Common myeloid progenitor, CD34-positive (primary cell): ENCODE results near the gene CD164L2.
"Not testable (repeated sequence)": the region's sequence is repeated elsewhere in the genome, so short reads cannot be mapped to it uniquely, and the experiment has no call there.

Experiments used
- CTCF ChIA-PET: fragments of 350-600 bp; sonication (Branson Sonifier 250); formaldehyde crosslinking; loops from one replicate; lab custom pipeline; 2021; ENCODE audit warnings: antibody characterized with exemption; lab: Charles Lee
- POLR2A ChIA-PET: fragments of 350-600 bp; sonication (Branson Sonifier 250); formaldehyde crosslinking; loops from one replicate; lab custom pipeline; 2021; ENCODE audit warnings: antibody characterized with exemption; lab: Charles Lee
- DNase-seq, 3 donors: peaks; one replicate each; pipeline versions ENCODE4 v3.0.0 to v3.0.0-alpha.2; 2013
- H3K27ac ChIP-seq, 2 experiments: 1 replicate in 1 of 2; 2 replicates in 1 of 2; pipeline ENCODE4 v1.7.0; 2013; ENCODE audit warnings: inconsistent platforms in 2 of 2, low read length in 2 of 2, mild to moderate bottlenecking in 2 of 2, low read depth in 1 of 2, moderate library complexity in 1 of 2; ENCODE audit not compliant: severe bottlenecking in 2 of 2, insufficient read depth in 1 of 2, poor library complexity in 1 of 2
- H3K27me3 ChIP-seq, 5 experiments: replicated peaks in 2 of 5; 1 replicate in 3 of 5; 2 replicates in 2 of 5; pipeline versions ENCODE4 v1.6.1 to v1.7.0; 2013; ENCODE audit warnings: low read length in 4 of 5, mild to moderate bottlenecking in 2 of 5, moderate library complexity in 2 of 5, inconsistent platforms in 1 of 5; ENCODE audit not compliant: insufficient read depth in 5 of 5, control insufficient read depth in 4 of 5
- H3K36me3 ChIP-seq, 4 experiments: 1 replicate in 2 of 4; 2 replicates in 2 of 4; pipeline versions ENCODE4 v1.6.1 to v1.7.0; 2013; ENCODE audit warnings: low read length in 3 of 4, control low read depth in 1 of 4, mild to moderate bottlenecking in 1 of 4; ENCODE audit not compliant: control insufficient read depth in 4 of 4, insufficient read depth in 4 of 4
- H3K4me1 ChIP-seq, 4 experiments: 1 replicate in 3 of 4; 2 replicates in 1 of 4; pipeline versions ENCODE4 v1.6.1 to v1.7.1; 2013; ENCODE audit warnings: low read length in 3 of 4, mild to moderate bottlenecking in 3 of 4, control low read depth in 1 of 4, inconsistent platforms in 1 of 4, moderate library complexity in 1 of 4; ENCODE audit not compliant: control insufficient read depth in 4 of 4, insufficient read depth in 4 of 4; ENCODE audit errors: control extremely low read depth in 1 of 4
- H3K4me3 ChIP-seq, 7 experiments: 1 replicate in 4 of 7; 2 replicates in 3 of 7; pipeline versions ENCODE4 v1.5.1 to v1.7.0; 2013; ENCODE audit warnings: mild to moderate bottlenecking in 7 of 7, low read length in 6 of 7, moderate library complexity in 6 of 7, inconsistent platforms in 2 of 7, low read depth in 2 of 7, control low read depth in 1 of 7; ENCODE audit not compliant: insufficient read depth in 4 of 7, control insufficient read depth in 1 of 7; ENCODE audit errors: extremely low read depth in 1 of 7
- H3K9me3 ChIP-seq, 5 experiments: 1 replicate in 4 of 5; 2 replicates in 1 of 5; pipeline versions ENCODE4 v1.6.1 to v1.7.1; 2013; ENCODE audit warnings: low read length in 4 of 5, mild to moderate bottlenecking in 2 of 5, inconsistent platforms in 1 of 5, low read depth in 1 of 5, moderate library complexity in 1 of 5; ENCODE audit not compliant: control insufficient read depth in 4 of 5, insufficient read depth in 2 of 5; ENCODE audit errors: control extremely low read depth in 1 of 5
- WGBS: methylation state at CpG from one replicate; pipeline ENCODE4 v1.1.5; 2013; ENCODE audit not compliant: insufficient coverage; 5-methylcytosine and 5-hydroxymethylcytosine counted together

CD164L2 gene

GRCh38 chr1:27406362-27406680 is 23.2 kb upstream of the CD164L2 start:
- peaks cover 24 to 55% (median 43%) of the 10 kb centered on the region in 4 experiments for H3K36me3 ChIP-seq

GRCh38 chr1:27405598-27406361 is 22.6 kb upstream of the CD164L2 start:
- 93% methylated on average over 5 of the region's 18 CpGs for WGBS
- Histone ChIP-seq H3K4me1 (peaks cover 12 to 62% (median 56%) of the 10 kb centered on the region in 4 experiments), H3K27ac (peak overlapping the region in 1 of 2 experiments; percentile 70), H3K36me3 (peaks cover 18 to 49% (median 38%) of the 10 kb centered on the region in 4 experiments)
- POLR2A ChIA-PET, H3K9me3 ChIP-seq, H3K4me3 ChIP-seq, DNase-seq, H3K27me3 ChIP-seq: not testable (repeated sequence)
- CTCF ChIA-PET = interaction anchor here (0.5 to 3.0 kb wide), 6 partner anchors 10 to 151 kb away, joined by 3 to 22 read pairs (median 3); no protein-coding TSS in a partner anchor

More at GRCh38 chr1:27406362-27406680, 23.2 kb upstream of the CD164L2 start:
- Histone ChIP-seq H3K27me3 (no peaks in the 10 kb centered on the region), H3K4me1 (peaks cover 11 to 58% (median 54%) of the 10 kb centered on the region in 4 experiments), H3K27ac (peak overlapping the region in 1 of 2 experiments; percentile 56), H3K9me3 (no peaks in the 10 kb centered on the region), H3K4me3 (no peak overlapping the region)
- 98% methylated on average over 4 of the region's 4 CpGs for WGBS
- no peak for DNase-seq
- CTCF ChIA-PET = interaction anchor here (0.9 to 3.0 kb wide), 5 partner anchors 9 to 151 kb away, joined by 3 to 22 read pairs (median 3); no protein-coding TSS in a partner anchor
- POLR2A ChIA-PET = no interaction called here

- WGBS = 83% methylated on average over 11 of the region's 13 CpGs
- DNase-seq = no peak
- ChIA-PET POLR2A (no interaction called here), CTCF (interaction anchor here (0.7 to 3.0 kb wide), 6 partner anchors 11 to 256 kb away, joined by 3 to 22 read pairs (median 3); no protein-coding TSS in a partner anchor)
- Histone ChIP-seq H3K9me3 (no peaks in the 10 kb centered on the region), H3K27ac (peak overlapping the region in 1 of 2 experiments; percentile 70), H3K4me1 (peaks cover 12 to 62% (median 56%) of the 10 kb centered on the region in 4 experiments), H3K27me3 (no peaks in the 10 kb centered on the region), H3K4me3 (no peak overlapping the region), H3K36me3 (peaks cover 11 to 42% (median 31%) of the 10 kb centered on the region in 4 experiments)
Observed at GRCh38 chr1:27405074-27405473, 21.9 kb upstream of the CD164L2 start.

GRCh38 chr1:27403931-27404330 is 20.8 kb upstream of the CD164L2 start:
- H3K9me3 ChIP-seq = no peaks in the 10 kb centered on the region
- peak overlapping the region; percentile 34 to 70 for H3K27ac ChIP-seq
- ChIA-PET CTCF (interaction anchor here (1.1 to 11.9 kb wide), 18 partner anchors 9 to 257 kb away, joined by 3 to 238 read pairs (median 6); partner anchors contain the start of genes AHDC1 and MAP3K6), POLR2A (interaction anchor here (0.8 kb wide), 1 partner anchor 86 kb away, joined by 3 read pairs; the partner anchor contains the start of gene WASF2)
- H3K36me3 ChIP-seq = peaks cover 8 to 34% (median 24%) of the 10 kb centered on the region in 4 experiments
- H3K4me3 ChIP-seq = peak overlapping the region in 4 of 7 experiments; percentile 33 to 58 (median 50)
- H3K4me1 ChIP-seq = peaks cover 12 to 62% (median 58%) of the 10 kb centered on the region in 4 experiments
- DNase-seq = peak in 2 of 3 donors; percentile 44 to 61
- no peaks in the 10 kb centered on the region for H3K27me3 ChIP-seq

GRCh38 chr1:27403065-27403726 is 20.1 kb upstream of the CD164L2 start:
- Histone ChIP-seq H3K4me3 (peak overlapping the region in 5 of 7 experiments; percentile 12 to 58 (median 47)), H3K9me3 (no peaks in the 10 kb centered on the region), H3K27ac (peak overlapping the region; percentile 34 to 70), H3K27me3 (no peaks in the 10 kb centered on the region), H3K36me3 (peaks cover 8 to 26% (median 17%) of the 10 kb centered on the region in 4 experiments), H3K4me1 (peaks cover 12 to 62% (median 59%) of the 10 kb centered on the region in 4 experiments)
- ChIA-PET CTCF (interaction anchor here (0.5 to 11.9 kb wide), 31 partner anchors 8 to 259 kb away, joined by 3 to 238 read pairs (median 4); partner anchors contain the start of genes AHDC1, MAP3K6 and WASF2), POLR2A (interaction anchor here (0.8 kb wide), 1 partner anchor 87 kb away, joined by 3 read pairs; the partner anchor contains the start of gene WASF2)
- DNase-seq = peak; percentile 67 to 94 (median 92)
- WGBS = 6% methylated on average over 21 of the region's 24 CpGs

- Histone ChIP-seq H3K9me3 (no peaks in the 10 kb centered on the region), H3K36me3 (peaks cover under 1 to 18% (median 9%) of the 10 kb centered on the region in 4 experiments), H3K4me1 (peaks cover 12 to 60% (median 58%) of the 10 kb centered on the region in 4 experiments), H3K27me3 (no peaks in the 10 kb centered on the region), H3K27ac (peak overlapping the region in 1 of 2 experiments; percentile 25), H3K4me3 (peak overlapping the region in 2 of 7 experiments; percentile 32 to 58)
- DNase-seq = peak in 2 of 3 donors; percentile 63 to 67
- WGBS = 35% methylated on average over 4 of the region's 8 CpGs
- ChIA-PET CTCF (interaction anchor here (0.8 to 11.9 kb wide), 24 partner anchors 9 to 261 kb away, joined by 3 to 238 read pairs (median 5); partner anchors contain the start of genes AHDC1, MAP3K6 and WASF2), POLR2A (no interaction called here)
Observed at GRCh38 chr1:27402349-27402754, 19.2 kb upstream of the CD164L2 start.
